ENCODE measurements around the gene TOGARAM2. TPM values are rescaled to one million over a fixed set of nuclear protein-coding genes. Genes with fewer than 3 reads are reported as not detected.
"Not testable (repeated sequence)": the region's sequence is repeated elsewhere in the genome, so short reads cannot be mapped to it uniquely, and the experiment has no call there.

Gene TOGARAM2
- total and polyA plus RNA-seq, 2 experiments from 2014 or later: 1.8 TPM

DNA sequence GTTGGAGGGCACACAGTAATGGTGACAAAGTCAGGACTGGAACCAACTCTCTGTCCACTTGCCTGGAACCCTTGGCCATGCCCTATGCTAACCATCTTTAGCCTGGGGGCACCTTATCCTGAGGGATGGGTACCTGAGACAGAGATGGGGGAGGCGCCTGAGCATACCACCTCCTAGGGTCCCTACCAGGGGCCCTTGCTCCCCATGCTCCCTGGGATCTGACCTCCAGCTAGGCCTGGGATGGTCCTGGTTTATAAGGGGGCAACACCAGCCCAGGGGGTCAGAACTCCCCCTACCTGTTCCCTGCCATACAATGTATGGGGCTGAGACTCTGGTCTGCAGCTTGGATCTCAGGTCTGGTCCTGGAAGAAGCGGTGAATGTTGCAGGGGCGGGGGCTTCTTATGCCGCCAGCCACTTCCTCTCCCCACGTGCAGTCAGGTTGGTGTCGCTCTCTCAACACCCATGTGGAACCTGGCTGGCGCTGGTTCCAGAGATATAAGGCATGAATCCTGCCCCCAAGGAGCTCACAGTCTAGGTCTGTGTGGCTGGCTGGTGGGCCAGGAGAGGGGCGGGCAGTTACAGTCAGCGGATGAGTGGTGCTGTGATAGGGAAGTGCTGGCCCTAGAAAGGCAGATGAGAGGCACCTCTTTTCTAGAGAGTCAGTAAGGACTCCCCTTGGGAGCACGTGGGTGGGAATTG, 3.8 kb upstream of the TOGARAM2 start:
- no peaks in the 10 kb centered on the region for H3K36me3 Mint-ChIP-seq (ENCODE audit: low read depth)
- H3K27me3 Mint-ChIP-seq (ENCODE audit: insufficient read depth, low read depth, poor library complexity): peaks cover 11% of the 10 kb centered on the region
- Histone ChIP-seq H3K9me2 (ENCODE audit: insufficient read depth) (no peaks in the 10 kb centered on the region), H3F3A (replicated peaks; ENCODE audit: low read depth) (no peaks in the 10 kb centered on the region), H3K4me2 (no peak overlapping the region), H3K27ac (ENCODE audit: low read depth) (no peak overlapping the region), H3K36me3 (ENCODE audit: insufficient read depth) (no peaks in the 10 kb centered on the region), H2AFZ (no peak overlapping the region), H3K79me2 (replicated peaks; ENCODE audit: insufficient read depth) (no peaks in the 10 kb centered on the region), H3K27me3 (ENCODE audit: insufficient read depth) (no peaks in the 10 kb centered on the region), H3K4me3 (no peak overlapping the region), H4K20me1 (replicated peaks; ENCODE audit: insufficient read depth) (no peaks in the 10 kb centered on the region), H3K4me1 (ENCODE audit: insufficient read depth) (no peaks in the 10 kb centered on the region)
- no peak overlapping the region for H3K4me3 Mint-ChIP-seq
- TF ChIP-seq JUNB (IDR thresholded peaks at IDR 0.05; ENCODE audit: unreplicated experiment) (no peak), NANOG (IDR thresholded peaks at IDR 0.05; ENCODE audit: borderline replicate concordance) (no peak), EZH2phosphoT487 (IDR thresholded peaks at IDR 0.05; ENCODE audit: unreplicated experiment) (no peak), ZNF331 (CRISPR knock-in tag; IDR thresholded peaks at IDR 0.05; ENCODE audit: low read depth) (no peak), EZH2 (IDR thresholded peaks at IDR 0.05; ENCODE audit: low read depth, unreplicated experiment) (no peak), CREB1 (CRISPR knock-in tag; IDR thresholded peaks at IDR 0.05; ENCODE audit: low read depth) (no peak), ZNF114 (CRISPR knock-in tag; IDR thresholded peaks at IDR 0.05) (no peak)
- TF ChIP-seq, protein P1, sequence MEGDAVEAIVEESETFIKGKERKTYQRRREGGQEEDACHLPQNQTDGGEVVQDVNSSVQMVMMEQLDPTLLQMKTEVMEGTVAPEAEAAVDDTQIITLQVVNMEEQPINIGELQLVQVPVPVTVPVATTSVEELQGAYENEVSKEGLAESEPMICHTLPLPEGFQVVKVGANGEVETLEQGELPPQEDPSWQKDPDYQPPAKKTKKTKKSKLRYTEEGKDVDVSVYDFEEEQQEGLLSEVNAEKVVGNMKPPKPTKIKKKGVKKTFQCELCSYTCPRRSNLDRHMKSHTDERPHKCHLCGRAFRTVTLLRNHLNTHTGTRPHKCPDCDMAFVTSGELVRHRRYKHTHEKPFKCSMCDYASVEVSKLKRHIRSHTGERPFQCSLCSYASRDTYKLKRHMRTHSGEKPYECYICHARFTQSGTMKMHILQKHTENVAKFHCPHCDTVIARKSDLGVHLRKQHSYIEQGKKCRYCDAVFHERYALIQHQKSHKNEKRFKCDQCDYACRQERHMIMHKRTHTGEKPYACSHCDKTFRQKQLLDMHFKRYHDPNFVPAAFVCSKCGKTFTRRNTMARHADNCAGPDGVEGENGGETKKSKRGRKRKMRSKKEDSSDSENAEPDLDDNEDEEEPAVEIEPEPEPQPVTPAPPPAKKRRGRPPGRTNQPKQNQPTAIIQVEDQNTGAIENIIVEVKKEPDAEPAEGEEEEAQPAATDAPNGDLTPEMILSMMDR (conservative IDR thresholded peaks at IDR 0.05; ENCODE audit: low read depth in 2 of 2): no peak
- DNase-seq (ENCODE audit: low spot score): no peak
- H3K4me1 Mint-ChIP-seq: peaks cover 3% of the 10 kb centered on the region
- no peaks in the 10 kb centered on the region for H3K9me3 Mint-ChIP-seq
- ATAC-seq: no peak
- no peak overlapping the region for H3K27ac Mint-ChIP-seq

GRCh38 chr2:28978001-28978400, 3.1 kb upstream of the TOGARAM2 start:
- not testable (repeated sequence) for H3K9me2 ChIP-seq (ENCODE audit: insufficient read depth); H3K79me2 ChIP-seq (replicated peaks; ENCODE audit: insufficient read depth); H3K4me2 ChIP-seq; H3K36me3 Mint-ChIP-seq (ENCODE audit: low read depth); H3K9me3 Mint-ChIP-seq; H3K36me3 ChIP-seq (ENCODE audit: insufficient read depth); H3F3A ChIP-seq (replicated peaks; ENCODE audit: low read depth); H3K4me3 Mint-ChIP-seq; ATAC-seq; H3K4me1 ChIP-seq (ENCODE audit: insufficient read depth); H3K27ac ChIP-seq (ENCODE audit: low read depth); DNase-seq (ENCODE audit: low spot score); H3K27me3 ChIP-seq (ENCODE audit: insufficient read depth); H3K27ac Mint-ChIP-seq; H2AFZ ChIP-seq; H3K4me3 ChIP-seq; H3K4me1 Mint-ChIP-seq; H4K20me1 ChIP-seq (replicated peaks; ENCODE audit: insufficient read depth)
- peaks cover 11% of the 10 kb centered on the region for H3K27me3 Mint-ChIP-seq (ENCODE audit: insufficient read depth, low read depth, poor library complexity)

DNA sequence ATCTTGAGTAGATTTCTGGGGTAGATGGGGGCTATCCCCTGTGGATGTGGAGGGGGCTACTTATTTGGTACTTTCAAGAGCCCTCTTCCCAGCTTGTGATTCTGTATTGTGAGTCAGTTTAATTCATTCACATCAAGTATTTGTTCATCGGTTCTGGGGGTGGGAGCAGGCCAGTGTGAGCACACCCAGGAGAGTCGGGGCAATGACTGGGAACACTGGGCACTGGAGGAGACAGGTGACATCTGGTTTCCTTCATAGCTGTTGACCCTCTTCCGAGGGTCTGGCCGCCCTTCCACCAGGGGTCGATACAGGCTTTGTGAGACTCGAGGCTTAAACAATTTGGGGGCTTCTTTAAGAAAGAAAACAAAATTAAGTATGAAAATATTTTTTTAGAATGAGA, 2.5 kb upstream of the TOGARAM2 start:
- Histone ChIP-seq H3K27me3 (ENCODE audit: insufficient read depth) (no peaks in the 10 kb centered on the region), H4K20me1 (replicated peaks; ENCODE audit: insufficient read depth) (no peaks in the 10 kb centered on the region), H3K36me3 (ENCODE audit: insufficient read depth) (no peaks in the 10 kb centered on the region), H3F3A (replicated peaks; ENCODE audit: low read depth) (no peaks in the 10 kb centered on the region), H3K4me2 (no peak overlapping the region), H3K4me3 (no peak overlapping the region), H3K79me2 (replicated peaks; ENCODE audit: insufficient read depth) (no peaks in the 10 kb centered on the region), H3K27ac (ENCODE audit: low read depth) (no peak overlapping the region), H2AFZ (no peak overlapping the region), H3K9me2 (ENCODE audit: insufficient read depth) (no peaks in the 10 kb centered on the region), H3K4me1 (ENCODE audit: insufficient read depth) (no peaks in the 10 kb centered on the region)
- Mint-ChIP-seq H3K27me3 (ENCODE audit: insufficient read depth, low read depth, poor library complexity) (peaks cover 9% of the 10 kb centered on the region), H3K4me1 (peaks cover 3% of the 10 kb centered on the region), H3K27ac (no peak overlapping the region), H3K9me3 (no peaks in the 10 kb centered on the region), H3K4me3 (no peak overlapping the region), H3K36me3 (ENCODE audit: low read depth) (no peaks in the 10 kb centered on the region)
- DNase-seq (ENCODE audit: low spot score) (no peak), ATAC-seq (no peak)
- TF ChIP-seq POLR2AphosphoS5 (IDR thresholded peaks at IDR 0.05; ENCODE audit: low read depth): no peak
- TF ChIP-seq, protein P1 (conservative IDR thresholded peaks at IDR 0.05; ENCODE audit: low read depth in 2 of 2): peak; percentile 27 to 36; a peak in 2 of 4 replicates

All from GM23338 (cell line).